HG02623 (cell line): ENCODE results near the gene CAP1.
"Not testable (repeated sequence)": the region's sequence is repeated elsewhere in the genome, so short reads cannot be mapped to it uniquely, and the experiment has no call there.

ENCODE experiments used
- ATAC-seq: cut with Tn5 transposase; IDR thresholded peaks from one replicate; pipeline ENCODE4 v1.9.1; 2021; ENCODE audit warnings: moderate library complexity; ENCODE audit not compliant: unreplicated experiment

Gene CAP1

DNA sequence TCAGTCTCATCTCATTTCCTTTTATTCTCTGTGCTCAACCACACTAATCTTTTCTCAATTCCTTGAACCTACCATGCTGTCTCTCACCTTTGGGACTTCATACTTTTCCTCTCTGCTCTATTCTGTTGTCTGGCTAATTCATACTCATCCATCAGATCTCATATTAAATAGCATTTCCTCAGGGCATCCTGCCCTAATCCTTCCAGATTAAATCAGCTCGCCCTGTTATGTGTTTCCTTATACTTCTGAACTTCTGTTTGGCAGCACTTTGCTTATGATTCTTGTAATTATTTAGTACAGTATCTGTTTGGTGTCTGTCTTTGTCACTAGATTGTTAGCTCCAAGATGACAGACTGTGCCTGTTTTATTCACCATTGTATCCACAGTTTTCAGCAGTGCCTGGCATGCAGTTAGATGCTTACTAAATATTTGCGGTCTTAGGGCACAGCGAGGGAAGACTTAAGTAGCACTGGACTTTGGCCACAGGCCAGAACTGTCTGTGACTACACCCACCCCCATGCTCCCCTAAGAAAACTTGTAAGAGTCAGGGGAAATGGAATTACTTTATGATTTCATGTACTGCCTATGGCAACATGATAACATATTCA is 9.9 kb upstream of the CAP1 start:
- ATAC-seq = no peak

- ATAC-seq = no peak
Measured at GRCh38 chr1:40032240-40032891, 8.2 kb upstream of the CAP1 start.

DNA sequence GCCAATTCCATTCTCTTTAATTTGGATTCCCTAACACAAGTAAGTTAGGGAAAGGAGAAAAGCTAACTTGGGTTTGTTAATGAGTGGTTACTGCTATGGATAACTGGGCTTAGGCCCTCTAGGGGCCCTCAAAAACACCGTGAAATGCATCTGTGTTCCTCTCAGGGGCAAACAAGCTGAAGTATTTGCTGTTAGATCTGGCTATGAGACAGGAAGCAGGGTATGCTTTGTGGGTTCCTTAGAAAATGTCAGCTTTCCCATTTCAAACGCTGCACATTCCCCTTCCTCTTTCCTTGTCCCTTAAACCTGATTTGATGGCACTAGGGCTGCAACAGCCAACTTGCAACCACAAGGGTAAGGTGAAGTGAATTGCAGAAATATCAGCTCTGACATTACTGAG is 5.7 kb upstream of the CAP1 start:
- ATAC-seq = no peak

GRCh38 chr1:40036574-40036973 is 4.0 kb upstream of the CAP1 start:
- no peak for ATAC-seq

GRCh38 chr1:40037254-40037653 is 3.3 kb upstream of the CAP1 start:
- not testable (repeated sequence) for ATAC-seq

DNA sequence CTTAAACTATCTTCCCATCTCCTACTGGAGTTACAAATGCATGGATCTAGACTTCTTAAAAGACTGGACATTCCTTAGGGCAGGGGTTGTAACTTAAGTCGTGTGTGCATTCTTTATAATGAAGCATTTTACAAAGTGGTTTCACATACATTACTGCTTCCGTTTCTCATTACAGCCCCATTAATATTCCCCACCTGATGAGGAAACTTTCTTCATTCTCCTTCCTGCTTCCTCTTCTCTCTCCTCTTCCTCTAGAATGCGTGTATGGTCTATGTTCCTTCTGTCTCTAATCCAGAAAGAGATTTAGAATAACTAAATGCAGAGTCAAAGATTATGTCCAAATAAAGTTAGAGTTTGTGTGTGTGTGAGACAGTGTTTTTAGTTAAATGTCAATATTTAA is 1.8 kb upstream of the CAP1 start:
- no peak for ATAC-seq

DNA sequence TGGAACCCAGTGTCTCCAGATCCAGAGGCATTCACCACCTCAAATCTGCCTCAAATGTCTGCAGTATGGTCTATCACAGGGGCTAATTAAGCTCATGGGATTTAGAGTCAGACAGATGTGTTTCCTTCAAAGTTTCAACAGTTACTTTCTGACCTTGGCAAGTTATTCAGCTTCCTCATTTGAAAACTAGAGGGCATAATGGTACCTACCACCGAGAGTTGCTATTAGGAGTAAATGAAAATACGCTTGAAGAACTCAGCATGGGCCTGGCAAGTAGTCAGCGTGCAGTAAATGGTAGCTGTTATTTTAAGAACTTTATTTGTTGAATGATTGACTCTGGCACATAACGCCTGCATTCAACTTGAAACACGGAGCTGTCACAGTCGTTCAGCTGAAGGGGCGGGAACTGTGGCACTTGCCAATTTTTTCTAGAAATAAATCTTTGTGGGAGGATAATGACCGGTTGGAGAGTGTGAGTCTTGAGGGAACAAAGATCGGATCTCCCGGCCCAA is 1.2 kb upstream of the CAP1 start:
- no peak for ATAC-seq

DNA sequence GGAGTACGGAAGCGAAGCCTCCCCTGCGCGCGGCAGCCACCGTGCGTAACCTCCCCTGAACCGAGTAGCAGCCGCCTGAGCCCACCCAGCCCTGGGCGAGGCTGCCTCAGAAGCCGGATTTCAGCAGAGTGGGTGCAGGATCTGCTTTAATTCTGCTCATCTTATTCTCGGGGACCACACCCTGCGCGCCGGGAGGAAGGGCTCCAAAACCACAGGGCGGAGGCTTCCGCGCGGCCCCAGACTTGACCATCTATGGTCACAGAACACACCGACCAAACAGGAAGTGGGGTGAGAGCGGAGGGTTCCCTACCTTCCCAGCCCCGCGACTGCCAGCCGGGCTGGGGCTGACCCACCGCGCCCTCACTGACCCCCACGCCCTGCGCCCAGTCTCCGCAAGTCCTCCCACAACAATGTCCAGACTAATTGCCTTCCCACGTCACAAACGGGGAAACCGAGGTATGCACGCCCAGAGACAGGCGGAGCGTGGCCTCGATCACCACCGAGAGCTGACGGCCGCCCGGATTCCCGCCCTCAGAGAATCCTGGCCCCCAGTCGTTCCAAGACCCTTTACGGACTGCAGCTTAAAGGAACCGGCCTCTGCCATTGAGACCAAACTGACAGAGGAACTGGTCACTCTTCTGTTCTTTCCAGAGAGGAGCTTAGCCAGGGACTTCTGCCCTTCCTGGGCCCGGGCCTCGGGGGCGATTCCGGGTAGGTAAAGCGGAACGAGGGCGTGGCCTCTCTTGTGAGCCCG is 595 bp upstream of the CAP1 start:
- ATAC-seq = peak; percentile 59

DNA sequence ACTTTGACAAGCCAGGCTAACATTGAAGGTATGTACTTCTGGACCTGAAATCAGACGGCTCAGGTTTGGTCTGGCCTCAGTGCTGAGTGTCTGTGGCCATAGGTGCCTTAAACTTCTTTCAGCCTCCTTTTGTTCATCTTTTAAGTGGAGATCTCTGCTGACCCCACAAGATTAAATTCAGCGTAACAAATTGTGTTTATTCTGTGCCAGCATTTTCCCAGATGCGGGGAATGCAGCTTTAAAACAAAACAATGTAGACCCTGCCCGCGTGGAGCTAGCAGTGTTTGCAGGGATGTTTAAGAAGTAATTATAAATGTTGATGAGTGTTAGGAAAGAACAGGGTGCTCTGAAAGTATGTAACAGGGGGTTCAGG is 923 bp downstream of the CAP1 start:
- no peak for ATAC-seq

- ATAC-seq = no peak
Measured at GRCh38 chr1:40042341-40042740, 1.8 kb downstream of the CAP1 start.

- no peak for ATAC-seq
Measured at GRCh38 chr1:40044110-40044509, 3.6 kb downstream of the CAP1 start.

DNA sequence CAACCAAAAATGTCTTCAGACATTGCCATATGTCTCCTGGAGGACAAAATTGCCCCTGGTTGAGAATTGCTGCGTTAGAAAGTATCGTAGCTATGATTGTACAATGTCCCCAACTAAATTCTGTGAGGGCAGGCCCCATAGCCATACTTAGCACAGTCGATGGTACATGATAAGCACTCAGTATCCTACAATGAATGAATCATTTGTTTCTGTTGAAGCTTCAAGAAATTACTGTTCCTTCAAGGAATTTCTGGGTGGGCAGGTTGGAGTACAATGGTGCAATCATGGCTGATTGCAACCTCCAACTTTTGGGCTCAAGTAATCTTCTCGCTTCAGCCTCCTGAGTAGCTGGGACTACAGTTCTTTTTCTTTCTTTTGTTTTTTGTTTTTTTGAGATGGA is 4.7 kb downstream of the CAP1 start:
- no peak for ATAC-seq

DNA sequence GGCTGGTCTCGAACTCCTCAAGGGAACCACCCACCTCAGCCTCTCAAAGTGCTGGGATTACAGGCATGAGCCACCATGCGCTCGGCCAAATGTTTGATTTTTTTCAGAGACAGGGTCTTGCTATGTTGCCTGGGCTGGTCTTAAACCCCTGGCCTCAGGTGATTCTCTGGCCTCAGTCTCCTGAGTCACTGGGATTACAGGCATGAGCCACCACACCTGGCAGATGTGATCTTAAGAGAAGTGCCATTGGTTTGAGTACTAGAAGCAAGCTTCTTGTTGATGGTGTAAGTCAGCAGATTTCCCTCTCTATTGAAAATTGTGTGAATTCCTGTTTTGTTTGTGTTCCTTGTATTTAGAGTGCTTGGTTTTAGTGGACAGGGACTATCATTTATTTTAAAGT is 5.2 kb downstream of the CAP1 start:
- ATAC-seq = no peak

DNA sequence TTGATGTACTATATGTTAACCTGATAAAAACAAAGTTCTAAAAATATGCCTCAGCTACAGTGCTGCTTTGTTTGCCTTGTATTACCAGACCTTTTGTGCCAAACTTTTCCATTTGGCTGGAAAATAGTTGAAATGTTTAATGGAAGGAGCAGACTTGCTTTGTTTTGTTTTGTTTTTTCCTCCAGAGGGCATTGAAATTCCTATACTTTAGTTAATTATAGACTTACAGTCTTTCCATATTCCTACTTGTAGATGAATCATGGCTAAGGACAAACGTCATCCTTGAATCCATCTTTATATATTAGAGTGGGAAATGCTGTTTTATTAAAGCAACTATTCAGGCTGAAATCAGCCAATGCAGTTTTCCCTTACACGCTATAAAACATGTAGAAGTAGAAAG is 6.7 kb downstream of the CAP1 start:
- no peak for ATAC-seq

GRCh38 chr1:40047769-40048168 is 7.2 kb downstream of the CAP1 start:
- ATAC-seq = no peak

DNA sequence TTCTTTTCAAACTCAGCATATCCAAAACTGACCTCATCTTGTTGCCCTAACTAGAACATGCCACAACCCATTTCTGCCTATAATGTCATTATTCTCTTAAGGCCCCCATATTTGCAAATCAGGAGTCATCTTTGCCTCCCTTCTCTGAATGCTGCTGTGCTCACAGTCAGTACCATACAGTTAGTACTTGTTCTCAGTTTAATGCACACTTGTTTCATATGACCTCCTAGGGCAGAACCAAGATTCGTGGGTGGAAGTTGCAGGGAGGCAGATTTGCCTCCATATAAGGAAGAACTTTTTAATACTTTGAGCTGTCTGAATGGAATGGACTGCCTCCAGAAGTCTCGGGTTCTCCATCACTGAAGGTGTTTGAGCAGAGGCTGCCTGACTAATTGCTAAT is 9.2 kb downstream of the CAP1 start:
- ATAC-seq = no peak

DNA sequence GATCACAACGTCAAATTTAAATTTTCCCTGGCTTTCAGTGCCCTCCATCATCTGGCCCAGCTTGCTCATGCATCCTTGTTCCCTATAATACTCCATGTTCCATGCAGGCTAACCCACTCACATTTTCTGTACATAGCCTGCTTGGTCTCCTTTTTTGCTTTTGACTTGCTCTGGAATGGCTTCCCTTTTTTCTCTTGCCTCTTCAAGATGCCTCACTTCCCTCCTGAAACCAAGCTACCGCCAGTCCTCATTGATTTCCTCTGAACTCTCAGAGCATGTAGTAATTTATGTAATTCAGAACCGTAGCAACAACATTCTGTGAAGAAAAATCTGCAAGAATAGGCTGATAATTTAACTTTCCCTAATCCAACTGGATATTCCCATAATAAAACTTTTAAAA is 10.3 kb downstream of the CAP1 start:
- ATAC-seq = no peak

DNA sequence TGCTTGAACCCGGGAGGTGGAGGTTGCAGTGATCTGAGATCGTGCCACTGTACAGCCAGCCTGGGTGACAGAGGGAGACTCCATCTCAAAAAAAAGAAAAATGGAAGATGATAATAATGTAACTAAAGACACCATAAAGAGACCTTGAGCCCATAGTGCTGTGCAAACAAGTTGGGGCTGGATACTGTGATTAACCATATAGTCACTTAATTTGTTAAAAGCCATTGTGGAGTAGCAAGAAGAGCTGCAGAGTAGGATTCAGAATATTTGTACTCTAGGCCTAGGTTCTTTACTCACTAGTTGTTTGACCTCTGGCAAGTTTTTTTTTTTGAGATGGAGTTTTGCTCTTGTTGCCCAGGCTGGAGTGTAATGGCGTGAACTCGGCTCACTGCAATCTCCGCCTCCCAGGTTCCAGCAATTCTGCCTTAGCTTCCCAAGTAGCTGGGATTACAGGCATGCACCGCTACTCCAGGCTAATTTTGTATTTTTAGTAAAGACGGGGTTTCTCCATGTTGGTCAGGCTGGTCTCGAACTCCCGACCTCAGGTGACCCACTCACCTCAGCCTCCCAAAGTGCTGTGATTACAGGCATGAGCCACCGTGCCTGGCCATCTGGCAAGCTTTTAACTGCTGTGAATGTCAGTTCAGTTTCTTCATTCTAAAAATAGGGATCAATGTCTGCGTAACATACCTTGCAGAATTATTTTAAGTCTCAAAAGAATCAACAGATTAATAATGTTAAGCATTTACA is 12.8 kb downstream of the CAP1 start:
- ATAC-seq = no peak

- no peak for ATAC-seq
Measured at GRCh38 chr1:40056519-40057309, 16.2 kb downstream of the CAP1 start.

DNA sequence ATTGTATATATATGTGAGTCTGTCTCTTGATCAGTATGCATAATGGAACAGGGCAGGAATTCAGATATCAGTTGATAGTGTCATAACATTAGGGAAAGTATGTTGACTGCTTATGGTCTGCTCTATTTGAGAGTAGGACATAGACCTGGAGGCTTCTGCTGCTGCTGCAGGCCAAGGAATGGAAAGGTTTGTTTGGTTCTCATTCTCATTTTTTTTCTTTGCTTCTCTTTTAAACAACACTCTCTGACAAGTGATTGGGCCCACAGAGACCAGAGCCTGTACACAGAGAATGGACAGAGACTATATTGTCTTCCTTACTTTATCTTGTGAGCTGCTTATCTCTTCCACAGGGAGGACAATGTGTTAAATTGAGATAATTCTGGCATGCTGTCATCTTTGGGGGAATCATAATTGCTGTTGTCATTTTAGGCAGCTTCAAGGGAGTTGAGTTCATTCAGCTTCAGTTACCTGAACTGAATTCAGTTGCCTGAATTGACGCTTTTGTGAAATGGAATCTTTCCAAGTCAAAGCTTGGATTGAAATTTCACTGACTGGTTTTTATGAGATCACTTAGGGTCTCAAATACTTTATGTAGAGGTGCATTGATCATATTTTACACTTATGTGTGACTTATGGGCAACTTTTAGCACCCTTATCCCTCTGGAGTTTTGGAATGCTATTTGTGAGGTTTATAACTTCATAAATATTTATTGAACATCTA is 16.9 kb downstream of the CAP1 start:
- no peak for ATAC-seq
